ENCODE measurements around the gene ZSCAN9.

DNA sequence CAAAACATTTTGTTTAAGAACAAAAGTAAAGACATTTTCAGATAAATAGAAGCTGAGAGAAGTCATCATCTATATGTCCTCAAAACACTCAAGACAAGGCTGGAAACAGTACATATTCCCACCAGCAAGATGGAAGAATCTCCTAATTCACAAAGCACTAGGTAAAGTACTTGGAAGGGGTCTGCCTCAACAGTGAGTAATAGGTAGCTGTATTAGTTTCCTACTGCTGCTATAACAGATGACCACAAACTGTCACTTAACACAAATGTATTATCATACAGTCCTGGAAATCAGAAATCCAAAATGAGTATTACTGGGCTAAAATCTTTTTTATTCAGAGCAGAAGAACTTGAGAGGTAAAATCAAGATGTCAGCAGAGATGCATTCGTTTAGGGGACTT lies 42.8 kb upstream of the ZSCAN9 start:
- TF ChIP-seq JUNB (CRISPR knock-in tag; conservative IDR thresholded peaks at IDR 0.05) (no peak), CEBPB (tag; IDR thresholded peaks at IDR 0.05) (no peak), MAZ (CRISPR knock-in tag; conservative IDR thresholded peaks at IDR 0.05 in 1 of 2, IDR thresholded peaks at IDR 0.05 in 1 of 2) (no peak), GTF2B (IDR thresholded peaks at IDR 0.05; ENCODE audit: extremely low read depth, insufficient read length) (no peak), EZH2 (IDR thresholded peaks at IDR 0.05; ENCODE audit: borderline replicate concordance, low read depth, low read length) (no peak), MAFF (IDR thresholded peaks at IDR 0.05; ENCODE audit: low read length) (no peak), CTCF (IDR thresholded peaks at IDR 0.05 in 2 of 3, conservative IDR thresholded peaks at IDR 0.05 in 1 of 3; ENCODE audit: insufficient read depth in 2 of 3, low read depth in 1 of 3, low read length in 3 of 3) (no peak), TGIF2 (CRISPR knock-in tag; IDR thresholded peaks at IDR 0.05) (no peak)

All from K562 (cell line).